DOHH2 (cell line): Measurements from ENCODE around the gene PCDH9.

Experiments used
- H3F3A ChIP-seq: fragments of 200-600 bp; sonication (generic), shearing (Covaris generic); 2 replicates; pipeline ENCODE4 v1.6.0; 2016; ENCODE audit warnings: antibody characterized with exemption, mild to moderate bottlenecking; ENCODE audit not compliant: control insufficient read depth, insufficient read depth
- H3K27ac ChIP-seq: fragments of 200-600 bp; sonication (generic); 2 replicates; pipeline ENCODE4 v1.5.1; 2014; ENCODE audit warnings: low read depth, mild to moderate bottlenecking, low read length, moderate library complexity
- H3K27me3 ChIP-seq: fragments of 200-600 bp; sonication (generic); 2 replicates; pipeline ENCODE4 v1.6.1; 2014; ENCODE audit warnings: mild to moderate bottlenecking, low read length, mixed read lengths; ENCODE audit not compliant: control insufficient read depth
- H3K36me3 ChIP-seq: fragments of 200-600 bp; sonication (generic); 2 replicates; pipeline ENCODE4 v1.6.1; 2014; ENCODE audit warnings: mild to moderate bottlenecking, low read length, moderate library complexity, mixed read lengths; ENCODE audit not compliant: control insufficient read depth
- H3K4me1 ChIP-seq: fragments of 200-600 bp; sonication (generic); 2 replicates; pipeline ENCODE4 v1.6.1; 2014; ENCODE audit warnings: mild to moderate bottlenecking, low read length, mixed read lengths; ENCODE audit not compliant: control insufficient read depth
- H3K4me2 ChIP-seq: fragments of 200-600 bp; sonication (generic); 2 replicates; pipeline ENCODE4 v1.6.0; 2014; ENCODE audit warnings: mild to moderate bottlenecking, low read length, moderate library complexity
- H3K4me3 ChIP-seq: fragments of 200-600 bp; sonication (generic); 2 replicates; pipeline ENCODE4 v1.5.1; 2014; ENCODE audit warnings: mild to moderate bottlenecking, low read length, mixed read lengths
- H3K79me2 ChIP-seq: fragments of 200-600 bp; sonication (generic); 2 replicates; pipeline ENCODE4 v1.6.1; 2014; ENCODE audit warnings: mild to moderate bottlenecking, low read length, mixed read lengths; ENCODE audit not compliant: control insufficient read depth
- H3K9me2 ChIP-seq: fragments of 200-600 bp; sonication (generic); replicated peaks from 2 replicates; pipeline ENCODE4 v1.6.1; 2014; ENCODE audit warnings: mild to moderate bottlenecking, low read length, mixed read lengths; ENCODE audit not compliant: control insufficient read depth
- H3K9me3 ChIP-seq: fragments of 200-600 bp; sonication (generic); 2 replicates; pipeline ENCODE4 v1.6.1; 2014; ENCODE audit warnings: antibody characterized with exemption, low read length, mixed read lengths; ENCODE audit not compliant: control insufficient read depth, insufficient read depth
- H4K20me1 ChIP-seq: fragments of 200-600 bp; sonication (generic); 2 replicates; pipeline ENCODE4 v1.6.0; 2014; ENCODE audit warnings: low read depth, mild to moderate bottlenecking, antibody characterized with exemption, low read length, moderate library complexity; ENCODE audit not compliant: control insufficient read depth, insufficient read depth
- CTCF ChIP-seq: fragments of 200-600 bp; sonication (generic); IDR thresholded peaks from one replicate; pipeline ENCODE4 v1.5.1; 2014; ENCODE audit warnings: antibody characterized with exemption, mild to moderate bottlenecking, low read depth, low read length; ENCODE audit not compliant: poor library complexity, severe bottlenecking
- EZH2phosphoT487 ChIP-seq: fragments of 200-600 bp; sonication (generic); IDR thresholded peaks from 2 replicates; pipeline ENCODE4 v1.6.1; 2017; ENCODE audit warnings: borderline replicate concordance, mild to moderate bottlenecking, antibody characterized with exemption, low read length, moderate library complexity, mixed read lengths

PCDH9 gene

GRCh38 chr13:67076378-67076777 is 153.8 kb downstream of the PCDH9 start:
- no peaks in the 10 kb centered on the region for H3F3A ChIP-seq
- H3K79me2 ChIP-seq: no peaks in the 10 kb centered on the region
- no peaks in the 10 kb centered on the region for H3K4me1 ChIP-seq
- H3K27me3 ChIP-seq: no peaks in the 10 kb centered on the region
- no peaks in the 10 kb centered on the region for H3K36me3 ChIP-seq
- no peak overlapping the region for H3K4me2 ChIP-seq
- no peaks in the 10 kb centered on the region for H3K9me2 ChIP-seq
- H3K9me3 ChIP-seq: peaks cover 4% of the 10 kb centered on the region; the same call in 1 of the 2 replicates
- no peak overlapping the region for H3K4me3 ChIP-seq
- TF ChIP-seq CTCF (no peak), EZH2phosphoT487 (no peak)
- no peak overlapping the region for H3K27ac ChIP-seq
- no peaks in the 10 kb centered on the region for H4K20me1 ChIP-seq

GRCh38 chr13:67075239-67075638 is 154.9 kb downstream of the PCDH9 start:
- Histone ChIP-seq H3K4me2 (no peak overlapping the region), H3K36me3 (no peaks in the 10 kb centered on the region), H3K4me3 (no peak overlapping the region), H3F3A (no peaks in the 10 kb centered on the region), H3K9me3 (peaks cover 4% of the 10 kb centered on the region; the same call in 1 of the 2 replicates), H3K27ac (no peak overlapping the region), H3K79me2 (no peaks in the 10 kb centered on the region), H3K9me2 (no peaks in the 10 kb centered on the region), H4K20me1 (no peaks in the 10 kb centered on the region), H3K27me3 (no peaks in the 10 kb centered on the region), H3K4me1 (no peaks in the 10 kb centered on the region)
- TF ChIP-seq EZH2phosphoT487 (no peak), CTCF (no peak)

- Histone ChIP-seq H3K27ac (no peak overlapping the region), H3F3A (no peaks in the 10 kb centered on the region), H3K36me3 (no peaks in the 10 kb centered on the region), H3K79me2 (no peaks in the 10 kb centered on the region), H3K4me1 (no peaks in the 10 kb centered on the region), H3K9me2 (no peaks in the 10 kb centered on the region), H4K20me1 (no peaks in the 10 kb centered on the region), H3K4me2 (no peak overlapping the region), H3K27me3 (no peaks in the 10 kb centered on the region), H3K9me3 (no peaks in the 10 kb centered on the region; the same call in 1 of the 2 replicates), H3K4me3 (no peak overlapping the region)
- TF ChIP-seq EZH2phosphoT487: no peak
- TF ChIP-seq CTCF: no peak
These were observed 158.1 kb downstream of the PCDH9 start for GRCh38 chr13:67071918-67072598.
